Muscle layer of duodenum (tissue), 2 donors: Measurements from ENCODE around the gene CCDC51.
"Not testable (repeated sequence)": the region's sequence is repeated elsewhere in the genome, so short reads cannot be mapped to it uniquely, and the experiment has no call there.

ENCODE experiments used
- H3K27ac ChIP-seq: one replicate; pipeline ENCODE4 v1.7.0; 2013; ENCODE audit warnings: mild to moderate bottlenecking, low read length
- H3K27me3 ChIP-seq: one replicate; pipeline ENCODE4 v1.7.0; 2013; ENCODE audit warnings: low read depth, mild to moderate bottlenecking, control low read depth, low read length
- H3K36me3 ChIP-seq, 2 donors: one replicate each; pipeline ENCODE4 v1.7.0; 2013; ENCODE audit warnings: low read length in 2 of 2, control low read depth in 1 of 2, mild to moderate bottlenecking in 1 of 2; ENCODE audit not compliant: insufficient read depth in 2 of 2, control insufficient read depth in 1 of 2
- H3K4me1 ChIP-seq, 2 donors: one replicate each; pipeline ENCODE4 v1.7.0; 2013; ENCODE audit warnings: low read length in 2 of 2, mild to moderate bottlenecking in 2 of 2, control low read depth in 1 of 2, moderate library complexity in 1 of 2; ENCODE audit not compliant: insufficient read depth in 2 of 2, control insufficient read depth in 1 of 2
- H3K4me3 ChIP-seq, 2 donors: one replicate each; pipeline ENCODE4 v1.7.0; 2013; ENCODE audit warnings: low read length in 2 of 2, low read depth in 1 of 2, mild to moderate bottlenecking in 1 of 2
- H3K9me3 ChIP-seq, 2 donors: one replicate each; pipeline ENCODE4 v1.7.0; 2013; ENCODE audit warnings: low read length in 2 of 2, control low read depth in 1 of 2, mild to moderate bottlenecking in 1 of 2; ENCODE audit not compliant: control insufficient read depth in 1 of 2
- donor health status: healthy.

CCDC51 gene

GRCh38 chr3:48465237-48465530, 25.3 kb upstream of the CCDC51 start:
- peaks cover 32 to 55% of the 10 kb centered on the region in 2 donors for H3K36me3 ChIP-seq
- H3K4me1 ChIP-seq: peaks cover 26 to 49% of the 10 kb centered on the region in 2 donors
- no peaks in the 10 kb centered on the region for H3K27me3 ChIP-seq
- H3K27ac ChIP-seq: peak overlapping the region; percentile 99
- H3K9me3 ChIP-seq: no peaks in the 10 kb centered on the region
- no peak overlapping the region for H3K4me3 ChIP-seq

GRCh38 chr3:48464713-48465221, 24.8 kb upstream of the CCDC51 start:
- H3K27me3 ChIP-seq: no peaks in the 10 kb centered on the region
- no peak overlapping the region for H3K4me3 ChIP-seq
- peaks cover 22 to 45% of the 10 kb centered on the region in 2 donors for H3K4me1 ChIP-seq
- H3K36me3 ChIP-seq: peaks cover 34 to 59% of the 10 kb centered on the region in 2 donors
- H3K27ac ChIP-seq: peak overlapping the region; percentile 99
- no peaks in the 10 kb centered on the region for H3K9me3 ChIP-seq

- H3K36me3 ChIP-seq: peaks cover 43 to 61% of the 10 kb centered on the region in 2 donors
- no peaks in the 10 kb centered on the region for H3K27me3 ChIP-seq
- H3K4me1 ChIP-seq: peaks cover 22 to 34% of the 10 kb centered on the region in 2 donors
- no peak overlapping the region for H3K4me3 ChIP-seq
- H3K9me3 ChIP-seq: no peaks in the 10 kb centered on the region
- H3K27ac ChIP-seq: no peak overlapping the region
These were observed 23.8 kb upstream of the CCDC51 start for GRCh38 chr3:48463703-48464102.

GRCh38 chr3:48461767-48462166, 21.8 kb upstream of the CCDC51 start:
- Histone ChIP-seq H3K36me3 (peaks cover 30 to 51% of the 10 kb centered on the region in 2 donors), H3K4me1 (peaks cover 5 to 15% of the 10 kb centered on the region in 2 donors)
- not testable (repeated sequence) for H3K9me3 ChIP-seq, H3K4me3 ChIP-seq, H3K27me3 ChIP-seq, H3K27ac ChIP-seq

GRCh38 chr3:48460517-48460902, 20.6 kb upstream of the CCDC51 start:
- Histone ChIP-seq H3K27me3 (no peaks in the 10 kb centered on the region), H3K4me1 (peaks cover 5 to 9% of the 10 kb centered on the region in 2 donors), H3K9me3 (no peaks in the 10 kb centered on the region), H3K27ac (no peak overlapping the region), H3K36me3 (peaks cover 33 to 54% of the 10 kb centered on the region in 2 donors), H3K4me3 (no peak overlapping the region)

- Histone ChIP-seq H3K27me3 (no peaks in the 10 kb centered on the region), H3K9me3 (no peaks in the 10 kb centered on the region), H3K4me3 (no peak overlapping the region), H3K4me1 (peaks cover under 1 to 4% of the 10 kb centered on the region in 2 donors), H3K27ac (no peak overlapping the region), H3K36me3 (peaks cover 38 to 59% of the 10 kb centered on the region in 2 donors)
These were observed 20.0 kb upstream of the CCDC51 start for GRCh38 chr3:48459773-48460516.

- Histone ChIP-seq H3K27ac (no peak overlapping the region), H3K9me3 (no peaks in the 10 kb centered on the region), H3K27me3 (no peaks in the 10 kb centered on the region), H3K36me3 (peaks cover 40 to 60% of the 10 kb centered on the region in 2 donors), H3K4me1 (no peaks in the 10 kb centered on the region), H3K4me3 (no peak overlapping the region)
These were observed 19.4 kb upstream of the CCDC51 start for GRCh38 chr3:48459331-48459730.

GRCh38 chr3:48456456-48456855, 16.5 kb upstream of the CCDC51 start:
- Histone ChIP-seq H3K9me3 (no peaks in the 10 kb centered on the region), H3K4me3 (no peak overlapping the region), H3K36me3 (peaks cover 51 to 65% of the 10 kb centered on the region in 2 donors), H3K4me1 (no peaks in the 10 kb centered on the region), H3K27me3 (no peaks in the 10 kb centered on the region), H3K27ac (no peak overlapping the region)

GRCh38 chr3:48451270-48451669, 11.4 kb upstream of the CCDC51 start:
- Histone ChIP-seq H3K27me3 (no peaks in the 10 kb centered on the region), H3K9me3 (no peaks in the 10 kb centered on the region), H3K4me1 (peaks cover 9 to 12% of the 10 kb centered on the region in 2 donors), H3K4me3 (no peak overlapping the region), H3K36me3 (peaks cover 23% of the 10 kb centered on the region in 2 donors), H3K27ac (no peak overlapping the region)

GRCh38 chr3:48446425-48447193, 6.7 kb upstream of the CCDC51 start, which contains the start of gene ATRIP:
TSS of gene ATRIP (plus strand) at chr3:48446737. CDS start at chr3:48446846, 109 bp downstream.
- H3K27me3 ChIP-seq: no peaks in the 10 kb centered on the region
- H3K4me3 ChIP-seq: peak within 1 kb of the TSS; percentile 86 to 95
- H3K27ac ChIP-seq: peak within 1 kb of the TSS; percentile 83
- H3K36me3 ChIP-seq: peaks cover 0 to 22% of the 10 kb centered on the region in 2 donors
- peaks cover 15 to 26% of the 10 kb centered on the region in 2 donors for H3K4me1 ChIP-seq
- H3K9me3 ChIP-seq: no peaks in the 10 kb centered on the region

- Histone ChIP-seq H3K4me1 (peaks cover 15 to 32% of the 10 kb centered on the region in 2 donors), H3K4me3 (peak overlapping the region; percentile 86 to 95), H3K27ac (peak overlapping the region; percentile 83), H3K9me3 (no peaks in the 10 kb centered on the region), H3K36me3 (peaks cover 0 to 22% of the 10 kb centered on the region in 2 donors), H3K27me3 (no peaks in the 10 kb centered on the region)
These were observed 6.1 kb upstream of the CCDC51 start for GRCh38 chr3:48446043-48446424.
